Measurements from ENCODE around the gene DGKB. TPM values are rescaled to one million over a fixed set of nuclear protein-coding genes. Genes with fewer than 3 reads are reported as not detected.
"Not testable (repeated sequence)": the region's sequence is repeated elsewhere in the genome, so short reads cannot be mapped to it uniquely, and the experiment has no call there.

Gene DGKB
- polyA plus RNA-seq, 1 donor, result 0.53 TPM

DNA sequence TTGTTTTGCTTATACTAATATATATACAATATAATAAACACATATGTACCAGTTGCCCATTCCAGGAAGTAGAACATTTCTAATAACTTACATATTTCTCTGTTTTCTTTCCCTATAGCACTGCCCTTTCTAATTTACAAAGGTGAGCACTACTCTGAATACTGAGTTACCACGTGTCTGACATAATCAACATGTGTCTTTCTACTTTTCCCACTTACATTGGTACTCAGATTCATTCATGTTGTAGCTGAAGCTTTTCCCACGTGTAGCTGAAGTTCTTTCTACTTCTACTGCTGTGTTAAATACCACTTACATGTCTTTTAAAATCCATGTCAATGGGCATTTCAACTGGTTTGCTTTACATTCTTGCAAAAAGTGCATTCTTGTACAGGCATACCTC is 317.3 kb downstream of the DGKB start:
- no peak for DNase-seq (ENCODE audit: low read depth)

DNA sequence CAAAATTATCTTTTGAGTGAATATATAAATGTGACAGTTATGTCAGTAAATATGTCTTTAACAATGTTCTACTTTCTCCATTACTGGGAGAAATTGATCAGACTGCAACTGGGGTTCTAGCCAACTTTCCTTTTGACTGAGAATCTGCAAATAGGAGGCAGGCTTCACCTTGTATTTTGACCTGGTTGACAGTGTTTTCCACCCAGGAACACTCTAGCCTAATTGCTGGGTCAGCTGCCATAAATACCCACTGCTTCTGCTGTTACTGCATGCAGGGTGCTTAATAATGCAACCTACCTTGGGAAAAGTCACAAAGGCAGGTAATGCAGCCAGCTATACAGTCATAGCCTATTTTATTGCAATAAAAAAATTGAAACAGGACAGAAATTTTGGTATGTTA is 319.0 kb downstream of the DGKB start:
- DNase-seq (ENCODE audit: low read depth), result no peak

- DNase-seq (ENCODE audit: low read depth), result no peak
These were observed 320.5 kb downstream of the DGKB start for GRCh38 chr7:14582010-14582409.

DNA sequence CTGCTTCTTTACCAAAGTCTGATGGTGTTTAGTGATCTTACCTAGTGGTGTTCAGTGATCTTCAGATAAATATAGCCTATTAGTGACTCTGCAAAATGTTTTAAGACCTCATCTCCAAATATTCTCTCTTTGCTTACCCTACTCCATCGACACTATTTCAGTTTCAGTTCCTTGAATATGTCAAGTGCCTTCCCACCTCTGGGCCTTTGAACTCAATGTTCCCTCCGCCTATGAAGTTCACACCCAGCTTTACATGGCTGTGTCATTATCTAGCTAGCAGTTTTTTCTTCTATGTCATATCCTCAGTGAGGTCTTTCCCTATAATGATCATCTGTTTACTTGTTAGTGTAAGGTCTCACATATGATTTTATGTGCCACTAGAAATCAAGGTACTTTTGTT is 322.6 kb downstream of the DGKB start:
- DNase-seq (ENCODE audit: low read depth), result no peak

GRCh38 chr7:14576578-14576977 is 326.0 kb downstream of the DGKB start:
- no peak for DNase-seq (ENCODE audit: low read depth)

GRCh38 chr7:14570750-14571607 is 331.6 kb downstream of the DGKB start:
- no peak for DNase-seq (ENCODE audit: low read depth)

DNA sequence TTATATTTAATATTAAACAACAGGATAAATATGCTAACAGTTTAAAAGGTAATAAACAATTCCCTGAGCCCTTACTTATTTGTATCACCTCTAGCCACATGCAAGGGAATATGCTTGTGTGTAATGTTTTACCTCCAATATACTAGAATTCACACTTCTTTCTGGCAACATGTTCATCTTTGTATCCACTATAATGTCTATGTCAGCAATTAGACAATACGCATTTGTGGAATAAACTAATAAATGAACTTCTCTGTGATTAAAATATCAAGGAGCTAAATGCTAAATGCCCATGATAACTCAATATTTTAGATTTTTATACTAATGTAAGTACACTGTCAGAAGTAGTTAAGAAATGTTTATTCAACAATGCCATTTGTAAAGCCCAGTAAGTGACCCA is 350.5 kb downstream of the DGKB start:
- no peak for DNase-seq (ENCODE audit: low read depth)

GRCh38 chr7:14551310-14551709 is 351.2 kb downstream of the DGKB start:
- peak; percentile 86 for DNase-seq (ENCODE audit: low read depth)

GRCh38 chr7:14542624-14543023 is 359.9 kb downstream of the DGKB start:
- no peak for DNase-seq (ENCODE audit: low read depth)

GRCh38 chr7:14521183-14521582 is 381.4 kb downstream of the DGKB start:
- DNase-seq (ENCODE audit: low read depth), result no peak

GRCh38 chr7:14510268-14510667 is 392.3 kb downstream of the DGKB start:
- no peak for DNase-seq (ENCODE audit: low read depth)

DNA sequence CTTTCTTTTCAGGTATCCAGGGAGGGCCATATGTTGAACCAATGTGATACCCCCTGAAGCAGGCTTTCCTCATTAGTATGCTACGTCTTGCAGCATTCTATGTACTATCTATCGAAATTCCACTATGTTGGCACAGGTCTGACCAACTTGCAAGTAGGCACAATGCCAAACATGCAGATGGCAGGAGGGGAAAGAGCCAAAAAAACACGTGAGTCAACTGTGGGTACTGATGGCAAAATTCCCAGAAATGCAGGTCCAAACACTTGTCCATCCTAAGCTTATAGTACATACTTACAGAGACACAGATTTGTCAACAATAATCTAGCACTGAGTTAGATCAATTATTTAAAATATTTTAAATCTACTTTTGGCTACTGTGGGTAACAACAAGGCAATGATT is 394.9 kb downstream of the DGKB start:
- DNase-seq (ENCODE audit: low read depth), result no peak

- no peak for DNase-seq (ENCODE audit: low read depth)
These were observed 396.6 kb downstream of the DGKB start for GRCh38 chr7:14505906-14506305.

- no peak for DNase-seq (ENCODE audit: low read depth)
These were observed 398.4 kb downstream of the DGKB start for GRCh38 chr7:14504134-14504533.

DNA sequence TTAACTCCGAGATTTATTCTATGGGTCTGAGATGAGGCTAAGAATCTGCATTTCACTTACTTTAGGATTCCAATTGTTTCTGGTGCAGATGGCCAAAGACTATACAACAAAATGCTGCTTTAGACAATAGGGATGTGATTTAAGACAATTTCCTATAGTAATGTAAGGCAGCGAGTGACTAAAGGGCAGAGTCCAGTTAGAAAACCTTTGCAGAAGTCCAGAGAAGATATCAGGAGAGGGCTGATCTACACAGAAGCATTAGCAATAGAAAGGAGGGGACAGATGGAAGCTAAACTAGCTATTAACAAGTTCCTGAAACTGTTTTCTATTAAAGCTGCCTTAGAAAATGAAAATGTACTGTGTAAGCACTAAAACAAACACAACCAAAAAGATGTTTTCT is 398.9 kb downstream of the DGKB start:
- DNase-seq (ENCODE audit: low read depth), result no peak

DNA sequence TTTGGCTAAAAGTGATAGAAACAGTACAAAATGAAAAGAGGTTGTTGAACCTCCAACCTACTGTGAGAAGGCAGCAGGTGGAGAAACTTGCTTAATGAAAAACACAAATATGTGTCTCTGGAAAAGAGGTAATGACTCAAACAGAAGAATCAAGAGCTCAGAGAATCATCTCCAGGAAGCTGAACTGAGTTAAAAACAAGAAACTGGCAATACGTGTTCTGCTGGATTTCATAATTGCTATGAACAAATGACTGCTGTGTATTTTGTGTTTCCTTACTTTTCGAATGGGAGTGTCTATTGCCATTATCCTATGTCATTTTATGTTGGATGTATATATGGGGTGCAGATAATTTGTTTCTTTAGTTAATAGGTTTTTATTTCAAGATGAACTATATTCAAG is 401.1 kb downstream of the DGKB start:
- no peak for DNase-seq (ENCODE audit: low read depth)

DNA sequence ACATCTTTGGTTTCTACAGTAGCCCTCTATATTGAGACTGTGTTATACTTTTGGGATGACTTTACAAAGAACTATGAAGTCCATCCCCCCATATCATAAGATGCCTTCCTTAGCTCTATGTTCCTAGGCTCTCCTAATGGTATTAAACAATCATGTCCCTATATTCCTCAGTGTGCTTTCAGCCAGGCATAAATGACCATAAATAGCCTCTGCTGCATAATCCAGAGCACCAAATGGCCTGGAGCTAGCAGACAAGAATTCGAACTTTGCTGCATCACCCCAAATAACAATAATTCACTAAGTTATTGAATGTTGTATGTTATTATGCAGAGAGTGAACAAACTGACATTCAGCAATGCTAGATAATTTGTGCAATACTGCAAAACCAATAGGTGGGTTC is 405.2 kb downstream of the DGKB start:
- DNase-seq (ENCODE audit: low read depth), result no peak

- no peak for DNase-seq (ENCODE audit: low read depth)
These were observed 406.9 kb downstream of the DGKB start for GRCh38 chr7:14495633-14496032.

GRCh38 chr7:14487701-14488395 is 414.7 kb downstream of the DGKB start:
- DNase-seq (ENCODE audit: low read depth), result peak; percentile 51

- DNase-seq (ENCODE audit: low read depth), result no peak
These were observed 418.9 kb downstream of the DGKB start for GRCh38 chr7:14483663-14484062.

DNA sequence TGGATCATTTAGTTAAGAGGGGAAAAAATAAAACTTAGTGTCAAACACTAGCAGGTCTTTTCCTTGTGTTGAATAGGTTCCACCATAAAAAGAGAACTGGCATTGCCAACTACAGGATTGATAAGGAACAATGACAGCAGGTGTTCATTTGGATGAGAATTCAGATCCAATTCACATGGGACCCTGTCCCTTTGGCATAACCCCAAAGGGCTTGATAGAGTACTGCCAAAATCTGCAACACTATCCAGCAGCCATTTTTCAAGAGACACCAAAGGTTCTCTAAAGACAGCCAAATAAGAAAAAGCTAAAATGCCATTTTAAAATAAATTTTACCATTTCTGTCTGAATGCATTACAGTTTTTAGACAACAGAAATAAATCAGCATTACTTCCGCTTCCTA is 422.3 kb downstream of the DGKB start:
- DNase-seq (ENCODE audit: low read depth), result no peak

GRCh38 chr7:14478834-14479510 is 423.6 kb downstream of the DGKB start:
- DNase-seq (ENCODE audit: low read depth), result no peak

- not testable (repeated sequence) for DNase-seq (ENCODE audit: low read depth)
These were observed 440.8 kb downstream of the DGKB start for GRCh38 chr7:14461716-14462115.

Data from forelimb muscle (tissue), 1 donor.